ENCODE results near the gene CDC25B.

GRCh38 chr20:3854462-3854871, 58.4 kb downstream of the CDC25B start:
- TF ChIP-seq CTCF (IDR thresholded peaks at IDR 0.05; ENCODE audit: poor library complexity) = no peak
- no peak for TF ChIP-seq EZH2phosphoT487 (IDR thresholded peaks at IDR 0.05; ENCODE audit: low read depth, severe bottlenecking, unreplicated experiment)
- no peak for TF ChIP-seq EZH2 (IDR thresholded peaks at IDR 0.05; ENCODE audit: borderline replicate concordance)
